ENCODE data around the gene ALDH1A2.

- TF ChIP-seq, protein P1, sequence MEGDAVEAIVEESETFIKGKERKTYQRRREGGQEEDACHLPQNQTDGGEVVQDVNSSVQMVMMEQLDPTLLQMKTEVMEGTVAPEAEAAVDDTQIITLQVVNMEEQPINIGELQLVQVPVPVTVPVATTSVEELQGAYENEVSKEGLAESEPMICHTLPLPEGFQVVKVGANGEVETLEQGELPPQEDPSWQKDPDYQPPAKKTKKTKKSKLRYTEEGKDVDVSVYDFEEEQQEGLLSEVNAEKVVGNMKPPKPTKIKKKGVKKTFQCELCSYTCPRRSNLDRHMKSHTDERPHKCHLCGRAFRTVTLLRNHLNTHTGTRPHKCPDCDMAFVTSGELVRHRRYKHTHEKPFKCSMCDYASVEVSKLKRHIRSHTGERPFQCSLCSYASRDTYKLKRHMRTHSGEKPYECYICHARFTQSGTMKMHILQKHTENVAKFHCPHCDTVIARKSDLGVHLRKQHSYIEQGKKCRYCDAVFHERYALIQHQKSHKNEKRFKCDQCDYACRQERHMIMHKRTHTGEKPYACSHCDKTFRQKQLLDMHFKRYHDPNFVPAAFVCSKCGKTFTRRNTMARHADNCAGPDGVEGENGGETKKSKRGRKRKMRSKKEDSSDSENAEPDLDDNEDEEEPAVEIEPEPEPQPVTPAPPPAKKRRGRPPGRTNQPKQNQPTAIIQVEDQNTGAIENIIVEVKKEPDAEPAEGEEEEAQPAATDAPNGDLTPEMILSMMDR (IDR thresholded peaks at IDR 0.05), result no peak
- no peak for TF ChIP-seq POLR2A (IDR thresholded peaks at IDR 0.05)
Observed at GRCh38 chr15:57973534-57973933, 92.0 kb downstream of the ALDH1A2 start.
